ENCODE measurements around the gene DYNC1H1.
A peak's percentile ranks its signal among the peaks of the same experiment; 100 is the strongest.

- no peak for TF ChIP-seq CTCF (IDR thresholded peaks at IDR 0.05 in 8 of 11, conservative IDR thresholded peaks at IDR 0.05 in 3 of 11)
- peak; percentile 45 to 74 (median 53) for TF ChIP-seq POLR2AphosphoS5 (IDR thresholded peaks at IDR 0.05)
These were observed 790 bp downstream of the DYNC1H1 start for GRCh38 chr14:101965181-101965544.

All from spleen (tissue), 7 donors.